Measurements from ENCODE around the gene PPP1R3C.

The PPP1R3C gene

DNA sequence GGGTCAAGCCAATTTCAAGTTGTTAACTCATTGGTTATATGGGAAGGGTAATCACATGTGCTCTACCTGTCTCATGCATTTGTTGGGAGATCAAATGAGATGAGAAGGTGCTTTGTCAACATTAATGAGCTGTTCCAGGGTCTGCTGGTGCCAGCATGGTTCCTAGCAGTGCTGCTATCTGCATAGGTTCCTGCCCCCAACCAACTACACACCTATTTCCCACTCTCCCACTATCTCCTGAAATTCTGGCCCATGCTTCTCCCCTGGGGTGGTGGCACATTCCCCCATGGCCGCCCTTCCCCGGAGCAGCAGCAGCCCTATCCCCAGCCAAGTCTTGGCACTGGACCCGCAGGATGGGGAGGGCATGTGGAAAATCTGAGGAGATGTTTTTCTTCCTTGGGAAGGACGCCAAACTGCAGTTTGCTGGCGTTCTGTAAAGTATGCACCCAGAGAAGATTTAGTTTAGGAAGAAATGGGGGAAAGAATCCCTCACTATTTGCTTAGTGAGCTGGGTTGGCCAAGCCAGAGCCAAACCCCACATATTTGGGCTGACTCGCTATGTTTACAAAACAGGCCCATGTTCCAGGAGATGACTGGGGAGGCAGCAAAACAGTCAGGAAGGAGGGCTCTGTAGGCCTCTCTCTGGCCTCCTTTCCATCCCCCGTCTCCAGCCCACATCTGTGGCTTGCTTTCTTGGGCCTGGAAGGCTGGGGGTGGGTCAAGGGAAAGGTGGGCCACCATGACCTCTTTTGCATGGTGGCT lies 42.5 kb downstream of the PPP1R3C start:
- H3K4me1 ChIP-seq (ENCODE audit: control insufficient read depth, low read depth, low read length) = no peaks in the 10 kb centered on the region
- H4K8ac ChIP-seq (ENCODE audit: low read depth, low read length) = no peak overlapping the region
- no peak overlapping the region for H2BK120ac ChIP-seq (ENCODE audit: low read depth, low read length)
- no peak overlapping the region for H2AK5ac ChIP-seq (ENCODE audit: low read length)
- DNase-seq = no peak
- H3K27ac ChIP-seq (ENCODE audit: low read depth, low read length) = no peak overlapping the region
- no peak overlapping the region for H3K56ac ChIP-seq (ENCODE audit: low read length)
- WGBS (ENCODE audit: extremely low coverage, insufficient coverage, low lambda C conversion rate) = no CpG with 5 or more reads among the region's 7 CpGs
- H3K36me3 ChIP-seq (ENCODE audit: control insufficient read depth, insufficient read depth, low read length) = no peaks in the 10 kb centered on the region
- H2BK5ac ChIP-seq (ENCODE audit: low read length) = no peak overlapping the region
- no peak overlapping the region for H2BK15ac ChIP-seq (replicated peaks; ENCODE audit: low read depth)
- H3K4ac ChIP-seq (ENCODE audit: low read depth, low read length) = no peak overlapping the region
- no peak overlapping the region for H3K9ac ChIP-seq (ENCODE audit: low read length)
- no peaks in the 10 kb centered on the region for H3K27me3 ChIP-seq (ENCODE audit: insufficient read depth, low read length, poor library complexity)
- H3K4me3 ChIP-seq (ENCODE audit: low read length) = no peak overlapping the region
- H4K5ac ChIP-seq (ENCODE audit: low read length) = no peak overlapping the region
- no peaks in the 10 kb centered on the region for H3K79me2 ChIP-seq (ENCODE audit: control insufficient read depth, insufficient read depth, low read length)
- no peak overlapping the region for H3K23ac ChIP-seq (ENCODE audit: low read length)
- H3K79me1 ChIP-seq (ENCODE audit: low read length) = no peaks in the 10 kb centered on the region
- no peak overlapping the region for H3K18ac ChIP-seq (ENCODE audit: low read length)
- H3K4me2 ChIP-seq (ENCODE audit: low read length) = no peak overlapping the region

DNA sequence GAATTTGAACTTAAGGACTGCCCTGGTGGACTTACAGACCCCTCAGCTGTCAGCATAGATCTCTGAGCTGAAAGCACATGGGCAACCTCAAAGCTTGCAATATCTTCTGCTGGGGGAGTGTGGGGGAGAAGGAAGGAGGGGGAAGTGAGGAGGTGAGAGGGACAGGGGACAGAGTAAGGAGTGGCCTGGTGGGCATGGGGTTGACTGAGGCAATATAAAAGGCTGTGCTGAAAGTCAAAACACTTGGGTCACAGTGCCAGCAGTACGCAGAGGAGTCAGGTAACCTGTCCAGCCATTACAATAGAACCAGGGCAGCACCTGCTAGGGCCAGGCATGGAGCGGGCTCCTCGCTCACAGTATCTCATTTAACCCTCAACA lies 43.2 kb downstream of the PPP1R3C start:
- H2BK15ac ChIP-seq (replicated peaks; ENCODE audit: low read depth) = no peak overlapping the region
- H2BK120ac ChIP-seq (ENCODE audit: low read depth, low read length) = no peak overlapping the region
- H3K79me1 ChIP-seq (ENCODE audit: low read length) = no peaks in the 10 kb centered on the region
- no peaks in the 10 kb centered on the region for H3K4me1 ChIP-seq (ENCODE audit: control insufficient read depth, low read depth, low read length)
- H3K23ac ChIP-seq (ENCODE audit: low read length) = no peak overlapping the region
- H3K4me3 ChIP-seq (ENCODE audit: low read length) = no peak overlapping the region
- no peak overlapping the region for H3K18ac ChIP-seq (ENCODE audit: low read length)
- no peak overlapping the region for H2AK5ac ChIP-seq (ENCODE audit: low read length)
- no peak overlapping the region for H3K56ac ChIP-seq (ENCODE audit: low read length)
- no peak overlapping the region for H4K5ac ChIP-seq (ENCODE audit: low read length)
- WGBS (ENCODE audit: extremely low coverage, insufficient coverage, low lambda C conversion rate) = no CpG with 5 or more reads among the region's 3 CpGs
- H3K79me2 ChIP-seq (ENCODE audit: control insufficient read depth, insufficient read depth, low read length) = no peaks in the 10 kb centered on the region
- DNase-seq = no peak
- H3K4ac ChIP-seq (ENCODE audit: low read depth, low read length) = no peak overlapping the region
- no peaks in the 10 kb centered on the region for H3K27me3 ChIP-seq (ENCODE audit: insufficient read depth, low read length, poor library complexity)
- H4K8ac ChIP-seq (ENCODE audit: low read depth, low read length) = no peak overlapping the region
- H2BK5ac ChIP-seq (ENCODE audit: low read length) = no peak overlapping the region
- H3K27ac ChIP-seq (ENCODE audit: low read depth, low read length) = no peak overlapping the region
- no peak overlapping the region for H3K4me2 ChIP-seq (ENCODE audit: low read length)
- H3K9ac ChIP-seq (ENCODE audit: low read length) = no peak overlapping the region
- no peaks in the 10 kb centered on the region for H3K36me3 ChIP-seq (ENCODE audit: control insufficient read depth, insufficient read depth, low read length)

DNA sequence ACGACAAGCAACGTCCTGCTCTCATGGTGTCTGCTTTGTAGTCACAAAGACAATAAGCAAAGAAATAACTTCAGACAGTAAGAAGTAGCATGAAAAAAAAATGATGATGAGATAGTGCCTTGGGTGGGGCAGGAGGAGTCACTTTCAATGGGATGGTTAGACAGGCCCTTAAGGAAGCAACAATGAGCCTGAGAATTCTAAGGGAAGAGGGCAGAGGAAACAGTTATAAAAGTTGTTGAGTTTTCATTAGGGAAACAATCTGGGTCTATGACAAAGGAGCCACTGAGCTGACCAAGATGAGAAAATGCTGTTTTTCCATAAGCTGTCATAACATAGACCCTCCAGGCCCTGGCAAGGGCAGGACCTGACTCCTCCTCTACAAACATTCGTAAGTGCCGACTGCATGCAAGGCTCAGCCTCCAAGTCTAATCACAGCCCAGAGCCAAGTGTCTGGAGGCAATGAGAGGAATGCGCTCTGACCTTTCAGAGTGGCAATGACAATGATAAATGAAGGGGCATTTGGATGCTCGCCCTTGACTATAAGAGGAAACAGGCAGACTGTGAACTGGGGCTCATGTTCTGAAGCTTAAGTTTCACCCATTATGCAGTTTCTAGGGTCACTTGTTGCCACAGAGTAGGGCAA lies 43.7 kb downstream of the PPP1R3C start:
- Histone ChIP-seq H3K79me1 (ENCODE audit: low read length) (no peaks in the 10 kb centered on the region), H3K9ac (ENCODE audit: low read length) (no peak overlapping the region), H2BK15ac (replicated peaks; ENCODE audit: low read depth) (no peak overlapping the region), H3K4me3 (ENCODE audit: low read length) (no peak overlapping the region), H3K18ac (ENCODE audit: low read length) (no peak overlapping the region), H3K23ac (ENCODE audit: low read length) (no peak overlapping the region), H3K36me3 (ENCODE audit: control insufficient read depth, insufficient read depth, low read length) (no peaks in the 10 kb centered on the region), H3K4me1 (ENCODE audit: control insufficient read depth, low read depth, low read length) (no peaks in the 10 kb centered on the region), H3K4me2 (ENCODE audit: low read length) (no peak overlapping the region), H2BK120ac (ENCODE audit: low read depth, low read length) (no peak overlapping the region), H3K27ac (ENCODE audit: low read depth, low read length) (no peak overlapping the region), H4K5ac (ENCODE audit: low read length) (no peak overlapping the region), H2AK5ac (ENCODE audit: low read length) (no peak overlapping the region), H3K79me2 (ENCODE audit: control insufficient read depth, insufficient read depth, low read length) (no peaks in the 10 kb centered on the region), H3K56ac (ENCODE audit: low read length) (no peak overlapping the region), H3K4ac (ENCODE audit: low read depth, low read length) (no peak overlapping the region), H3K27me3 (ENCODE audit: insufficient read depth, low read length, poor library complexity) (no peaks in the 10 kb centered on the region), H4K8ac (ENCODE audit: low read depth, low read length) (no peak overlapping the region), H2BK5ac (ENCODE audit: low read length) (no peak overlapping the region)
- no CpG with 5 or more reads among the region's 6 CpGs for WGBS (ENCODE audit: extremely low coverage, insufficient coverage, low lambda C conversion rate)
- DNase-seq = no peak

DNA sequence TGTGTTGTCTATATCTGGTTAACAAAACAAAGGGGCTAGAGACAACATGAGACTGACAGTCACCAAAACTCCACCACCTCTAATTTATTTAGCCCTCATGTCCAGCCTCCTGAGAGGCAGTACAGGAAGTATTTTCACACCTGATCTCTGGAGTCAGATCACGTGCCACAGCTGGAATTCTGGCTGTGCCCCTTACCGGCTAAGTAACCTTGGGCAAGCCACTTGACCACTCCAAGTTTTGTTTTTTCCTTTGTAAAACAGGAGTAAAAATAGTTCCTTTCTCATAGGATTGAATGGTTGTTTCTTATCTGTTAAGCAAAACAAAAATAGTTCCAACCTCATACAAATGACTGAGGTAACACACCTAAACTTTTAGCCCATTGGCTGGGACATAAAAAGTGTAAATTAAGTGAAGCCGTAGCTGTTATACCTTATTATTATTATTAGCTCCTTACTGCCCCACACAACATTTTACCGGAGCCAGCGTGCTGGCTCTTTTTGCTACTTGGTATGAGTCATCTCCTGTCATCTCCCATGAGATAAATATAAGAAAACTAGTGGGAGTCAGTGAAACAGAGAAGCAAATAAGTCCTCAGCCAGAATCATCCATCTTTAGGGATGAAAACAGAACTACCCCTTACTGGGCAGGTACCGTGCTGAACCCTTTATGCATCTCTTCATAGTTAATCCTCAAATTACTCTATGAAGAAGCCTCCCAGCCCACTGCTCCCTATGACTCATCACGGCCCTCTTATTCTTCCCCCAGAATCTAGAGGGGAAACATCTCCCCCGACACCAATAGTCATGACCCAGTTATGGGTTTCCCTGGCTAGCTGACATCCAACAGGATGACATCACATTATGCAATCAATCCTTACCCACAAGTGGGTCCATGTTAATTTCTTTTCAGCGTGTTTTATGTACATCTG lies 44.9 kb downstream of the PPP1R3C start:
- no peak overlapping the region for H2BK120ac ChIP-seq (ENCODE audit: low read depth, low read length)
- no peak overlapping the region for H3K56ac ChIP-seq (ENCODE audit: low read length)
- no peaks in the 10 kb centered on the region for H3K27me3 ChIP-seq (ENCODE audit: insufficient read depth, low read length, poor library complexity)
- H3K18ac ChIP-seq (ENCODE audit: low read length) = no peak overlapping the region
- no peaks in the 10 kb centered on the region for H3K79me2 ChIP-seq (ENCODE audit: control insufficient read depth, insufficient read depth, low read length)
- no peak overlapping the region for H2AK5ac ChIP-seq (ENCODE audit: low read length)
- H3K4ac ChIP-seq (ENCODE audit: low read depth, low read length) = no peak overlapping the region
- no peak overlapping the region for H2BK15ac ChIP-seq (replicated peaks; ENCODE audit: low read depth)
- H3K4me1 ChIP-seq (ENCODE audit: control insufficient read depth, low read depth, low read length) = no peaks in the 10 kb centered on the region
- no peak overlapping the region for H3K4me2 ChIP-seq (ENCODE audit: low read length)
- H2BK5ac ChIP-seq (ENCODE audit: low read length) = no peak overlapping the region
- no CpG with 5 or more reads among the region's 9 CpGs for WGBS (ENCODE audit: extremely low coverage, insufficient coverage, low lambda C conversion rate)
- no peaks in the 10 kb centered on the region for H3K79me1 ChIP-seq (ENCODE audit: low read length)
- H3K27ac ChIP-seq (ENCODE audit: low read depth, low read length) = no peak overlapping the region
- DNase-seq = no peak
- no peak overlapping the region for H3K23ac ChIP-seq (ENCODE audit: low read length)
- H3K9ac ChIP-seq (ENCODE audit: low read length) = no peak overlapping the region
- no peaks in the 10 kb centered on the region for H3K36me3 ChIP-seq (ENCODE audit: control insufficient read depth, insufficient read depth, low read length)
- no peak overlapping the region for H3K4me3 ChIP-seq (ENCODE audit: low read length)
- no peak overlapping the region for H4K8ac ChIP-seq (ENCODE audit: low read depth, low read length)
- H4K5ac ChIP-seq (ENCODE audit: low read length) = no peak overlapping the region

DNA sequence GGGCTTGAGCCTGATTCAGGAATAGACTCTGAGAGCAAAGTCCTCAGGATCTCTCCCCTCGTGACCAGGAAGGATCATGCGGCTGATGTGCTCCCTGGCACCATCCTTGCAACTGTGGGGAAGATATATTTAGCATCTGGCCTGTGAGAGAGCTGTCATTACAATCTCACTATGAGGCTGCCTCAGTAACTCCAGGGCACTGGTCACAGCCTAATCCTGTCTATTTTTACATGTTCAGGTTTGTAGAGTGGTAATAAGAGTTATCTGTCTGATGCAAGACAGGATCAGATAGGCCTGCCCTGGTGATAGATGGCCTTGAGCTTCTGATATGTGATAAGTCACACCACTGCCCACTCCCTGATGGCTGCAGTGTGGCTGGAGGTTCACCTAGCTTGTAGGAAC lies 50.7 kb downstream of the PPP1R3C start:
- no peak overlapping the region for H3K9ac ChIP-seq (ENCODE audit: low read length)
- H3K4me1 ChIP-seq (ENCODE audit: control insufficient read depth, low read depth, low read length) = no peaks in the 10 kb centered on the region
- H2BK120ac ChIP-seq (ENCODE audit: low read depth, low read length) = no peak overlapping the region
- no peak overlapping the region for H3K4me3 ChIP-seq (ENCODE audit: low read length)
- no peak overlapping the region for H3K4ac ChIP-seq (ENCODE audit: low read depth, low read length)
- H3K79me2 ChIP-seq (ENCODE audit: control insufficient read depth, insufficient read depth, low read length) = no peaks in the 10 kb centered on the region
- no peak overlapping the region for H2BK15ac ChIP-seq (replicated peaks; ENCODE audit: low read depth)
- DNase-seq = no peak
- no peak overlapping the region for H4K8ac ChIP-seq (ENCODE audit: low read depth, low read length)
- no peak overlapping the region for H3K56ac ChIP-seq (ENCODE audit: low read length)
- H2AK5ac ChIP-seq (ENCODE audit: low read length) = no peak overlapping the region
- H3K4me2 ChIP-seq (ENCODE audit: low read length) = no peak overlapping the region
- H3K18ac ChIP-seq (ENCODE audit: low read length) = no peak overlapping the region
- no peaks in the 10 kb centered on the region for H3K79me1 ChIP-seq (ENCODE audit: low read length)
- no peak overlapping the region for H3K27ac ChIP-seq (ENCODE audit: low read depth, low read length)
- no peak overlapping the region for H4K5ac ChIP-seq (ENCODE audit: low read length)
- no peak overlapping the region for H2BK5ac ChIP-seq (ENCODE audit: low read length)
- no peaks in the 10 kb centered on the region for H3K27me3 ChIP-seq (ENCODE audit: insufficient read depth, low read length, poor library complexity)
- no peaks in the 10 kb centered on the region for H3K36me3 ChIP-seq (ENCODE audit: control insufficient read depth, insufficient read depth, low read length)
- H3K23ac ChIP-seq (ENCODE audit: low read length) = no peak overlapping the region
- no CpG with 5 or more reads among the region's 2 CpGs for WGBS (ENCODE audit: extremely low coverage, insufficient coverage, low lambda C conversion rate)

Data from mesendoderm (in vitro differentiated cells).